Lower lobe of right lung (tissue), 2 donors: ENCODE data around the gene TOX2. TPM values are rescaled to one million over a fixed set of nuclear protein-coding genes. Genes with fewer than 3 reads are reported as not detected.

ENCODE experiments used
- ATAC-seq, 2 donors: fragments of 200-7000 bp; cut with Tn5 transposase; one replicate each; pipeline ENCODE4 v1.9.1; 2020 to 2022; ENCODE audit warnings: mild to moderate bottlenecking in 2 of 2, moderate library complexity in 2 of 2
- DNase-seq: peaks from one replicate; pipeline ENCODE4 v3.0.0-alpha.2; 2020
- H3K27ac ChIP-seq: fragments of 200-600 bp; one replicate; pipeline ENCODE4 v1.8.0; 2022
- H3K27me3 ChIP-seq: fragments of 200-600 bp; one replicate; pipeline ENCODE4 v1.8.0; 2022; ENCODE audit warnings: low read depth
- H3K36me3 ChIP-seq: fragments of 200-600 bp; one replicate; pipeline ENCODE4 v1.8.0; 2022; ENCODE audit warnings: mild to moderate bottlenecking
- H3K4me1 ChIP-seq: fragments of 200-600 bp; one replicate; pipeline ENCODE4 v1.8.0; 2022
- H3K4me3 ChIP-seq: fragments of 200-600 bp; one replicate; pipeline ENCODE4 v1.8.0; 2022; ENCODE audit warnings: mild to moderate bottlenecking
- H3K9me3 ChIP-seq: fragments of 200-600 bp; one replicate; pipeline ENCODE4 v1.8.0; 2022
- CTCF ChIP-seq: fragments of 200-600 bp; IDR thresholded peaks from one replicate; pipeline ENCODE4 v1.8.0; 2022; ENCODE audit warnings: antibody characterized with exemption, mild to moderate bottlenecking
- intact Hi-C: fragments of 100-400 bp; cut with DNase I; formaldehyde crosslinking; loops from one replicate; pipeline ENCODE4 v1.11.0; 2022
- total RNA-seq: library from RNA; stranded (reverse); fragmentation: NEBNext Ultra II Directional; extraction: Animal tissue kit (Norgen Biotek cat#: 25700); gene quantifications from one replicate; pipeline ENCODE4 v1.2.1, GENCODE V29; 2021
- donor health status: DM: no; HTN: yes; CAD: no; lungs with severe emphysema.

The TOX2 gene
- total RNA-seq, 1 donor from 2014 or later = 16.3 TPM

- no peak for TF ChIP-seq CTCF
- H3K36me3 ChIP-seq = no peaks in the 10 kb centered on the region
- H3K4me1 ChIP-seq = no peaks in the 10 kb centered on the region
- ATAC-seq = no peak
- peaks cover 2% of the 10 kb centered on the region for H3K9me3 ChIP-seq
- H3K27ac ChIP-seq = no peak overlapping the region
- intact Hi-C loops = no loop called here
- H3K27me3 ChIP-seq = no peaks in the 10 kb centered on the region
- no peak overlapping the region for H3K4me3 ChIP-seq
- no peak for DNase-seq
Observed at GRCh38 chr20:43994486-43995100, 79.9 kb downstream of the TOX2 start.

GRCh38 chr20:43995645-43996044 is 81.0 kb downstream of the TOX2 start:
- H3K27me3 ChIP-seq = no peaks in the 10 kb centered on the region
- no peak for ATAC-seq
- no peak overlapping the region for H3K4me3 ChIP-seq
- intact Hi-C loops = no loop called here
- no peak overlapping the region for H3K27ac ChIP-seq
- no peaks in the 10 kb centered on the region for H3K36me3 ChIP-seq
- no peak for TF ChIP-seq CTCF
- DNase-seq = no peak
- H3K4me1 ChIP-seq = no peaks in the 10 kb centered on the region
- no peaks in the 10 kb centered on the region for H3K9me3 ChIP-seq

GRCh38 chr20:43996240-43996930 is 81.7 kb downstream of the TOX2 start:
- Histone ChIP-seq H3K27me3 (no peaks in the 10 kb centered on the region), H3K4me3 (no peak overlapping the region), H3K9me3 (no peaks in the 10 kb centered on the region), H3K4me1 (no peaks in the 10 kb centered on the region), H3K36me3 (no peaks in the 10 kb centered on the region), H3K27ac (no peak overlapping the region)
- intact Hi-C loops = no loop called here
- no peak for TF ChIP-seq CTCF
- DNase-seq (no peak), ATAC-seq (no peak)

- Histone ChIP-seq H3K4me1 (no peaks in the 10 kb centered on the region), H3K9me3 (no peaks in the 10 kb centered on the region), H3K27me3 (no peaks in the 10 kb centered on the region), H3K4me3 (no peak overlapping the region), H3K36me3 (no peaks in the 10 kb centered on the region), H3K27ac (no peak overlapping the region)
- DNase-seq = no peak
- no peak for TF ChIP-seq CTCF
- intact Hi-C loops = no loop called here
- ATAC-seq = no peak
Observed at GRCh38 chr20:43999848-44000247, 85.2 kb downstream of the TOX2 start.

GRCh38 chr20:44001667-44002596 is 87.3 kb downstream of the TOX2 start:
- no peaks in the 10 kb centered on the region for H3K4me1 ChIP-seq
- TF ChIP-seq CTCF = no peak
- no peak overlapping the region for H3K4me3 ChIP-seq
- intact Hi-C loops = no loop called here
- H3K27me3 ChIP-seq = no peaks in the 10 kb centered on the region
- no peaks in the 10 kb centered on the region for H3K9me3 ChIP-seq
- no peak overlapping the region for H3K27ac ChIP-seq
- no peak for DNase-seq
- H3K36me3 ChIP-seq = peaks cover 4% of the 10 kb centered on the region
- no peak for ATAC-seq
